ENCODE results near the gene DZIP3. TPM values are rescaled to one million over a fixed set of nuclear protein-coding genes. Genes with fewer than 3 reads are reported as not detected.

The DZIP3 gene, protein sequence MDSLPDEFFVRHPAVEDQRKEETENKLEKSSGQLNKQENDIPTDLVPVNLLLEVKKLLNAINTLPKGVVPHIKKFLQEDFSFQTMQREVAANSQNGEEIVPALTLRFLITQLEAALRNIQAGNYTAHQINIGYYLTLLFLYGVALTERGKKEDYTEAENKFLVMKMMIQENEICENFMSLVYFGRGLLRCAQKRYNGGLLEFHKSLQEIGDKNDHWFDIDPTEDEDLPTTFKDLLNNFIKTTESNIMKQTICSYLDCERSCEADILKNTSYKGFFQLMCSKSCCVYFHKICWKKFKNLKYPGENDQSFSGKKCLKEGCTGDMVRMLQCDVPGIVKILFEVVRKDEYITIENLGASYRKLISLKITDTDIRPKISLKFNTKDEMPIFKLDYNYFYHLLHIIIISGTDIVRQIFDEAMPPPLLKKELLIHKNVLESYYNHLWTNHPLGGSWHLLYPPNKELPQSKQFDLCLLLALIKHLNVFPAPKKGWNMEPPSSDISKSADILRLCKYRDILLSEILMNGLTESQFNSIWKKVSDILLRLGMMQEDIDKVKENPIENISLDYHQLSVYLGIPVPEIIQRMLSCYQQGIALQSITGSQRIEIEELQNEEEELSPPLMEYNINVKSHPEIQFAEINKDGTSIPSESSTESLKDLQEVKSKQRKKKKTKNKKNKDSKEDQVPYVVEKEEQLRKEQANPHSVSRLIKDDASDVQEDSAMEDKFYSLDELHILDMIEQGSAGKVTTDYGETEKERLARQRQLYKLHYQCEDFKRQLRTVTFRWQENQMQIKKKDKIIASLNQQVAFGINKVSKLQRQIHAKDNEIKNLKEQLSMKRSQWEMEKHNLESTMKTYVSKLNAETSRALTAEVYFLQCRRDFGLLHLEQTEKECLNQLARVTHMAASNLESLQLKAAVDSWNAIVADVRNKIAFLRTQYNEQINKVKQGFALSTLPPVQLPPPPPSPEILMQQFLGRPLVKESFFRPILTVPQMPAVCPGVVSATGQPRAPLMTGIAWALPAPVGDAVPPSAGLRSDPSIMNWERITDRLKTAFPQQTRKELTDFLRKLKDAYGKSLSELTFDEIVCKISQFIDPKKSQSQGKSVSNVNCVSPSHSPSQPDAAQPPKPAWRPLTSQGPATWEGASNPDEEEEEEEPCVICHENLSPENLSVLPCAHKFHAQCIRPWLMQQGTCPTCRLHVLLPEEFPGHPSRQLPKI
- total RNA-seq (10 to 100 TPM in 3 of 4 donors, 1 to 10 TPM in 1; 7.6 to 20.8 (median 13.4) TPM), polyA plus RNA-seq (1 to 10 TPM; 2.5 to 3.2 (median 2.9) TPM)
- long read RNA-seq, donor 1, partial matches to known transcripts: 5 of 10 reads
- long read RNA-seq, donor 1, other reads (novel, unspliced or antisense): 2 of 10 reads
- long read RNA-seq, donor 2, full-length matches to known transcripts: 2 of 13 reads
- long read RNA-seq, donor 2, partial matches to known transcripts: 6 of 13 reads
- long read RNA-seq, donor 2, other reads (novel, unspliced or antisense): 5 of 13 reads

DNA sequence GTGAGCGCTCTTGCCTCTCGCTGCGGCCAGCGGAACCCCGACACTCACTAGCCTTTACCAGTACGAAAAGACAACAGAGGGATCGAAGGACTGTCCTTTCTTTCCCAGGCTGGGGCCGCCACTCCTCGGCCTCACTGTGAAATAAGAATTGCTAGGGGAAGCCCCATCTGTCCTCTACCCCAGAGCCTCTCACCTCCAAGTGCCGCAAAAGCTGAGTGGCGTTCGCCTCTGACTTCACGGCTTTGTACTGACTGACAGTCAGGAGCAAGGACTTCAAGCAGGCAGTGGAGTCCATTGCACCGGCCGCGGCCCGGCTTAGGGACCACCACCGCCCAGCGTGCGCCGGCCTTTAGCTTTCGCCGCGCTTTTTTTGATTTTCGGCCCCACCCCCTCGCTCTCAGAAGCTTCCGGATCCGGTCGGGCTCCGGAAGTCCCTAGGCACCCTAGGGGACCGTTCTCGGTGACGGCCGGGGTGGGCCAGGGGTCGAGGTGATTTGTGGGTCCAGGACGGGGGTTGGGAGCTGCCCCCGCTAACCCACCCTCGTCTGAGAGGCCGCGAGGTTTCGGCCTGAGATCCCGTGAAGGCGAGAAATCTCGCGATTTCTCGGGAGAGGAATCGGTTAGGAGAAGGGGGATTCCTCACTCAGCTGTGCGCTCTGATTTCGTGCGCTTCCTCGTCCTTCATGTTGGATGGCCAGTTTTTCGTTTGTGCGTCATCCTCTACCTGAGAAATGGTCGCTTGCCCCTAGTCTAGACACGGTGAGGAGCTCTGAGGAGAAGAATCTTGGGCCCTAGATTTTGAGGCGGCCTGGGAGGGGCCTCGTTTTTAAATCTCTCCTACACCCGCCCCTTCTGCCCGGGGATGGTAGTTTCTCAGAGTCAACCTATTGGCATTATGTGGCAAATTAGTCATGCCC lies at the start of gene DZIP3, which contains the start of gene CIP2A:
DZIP3 (plus strand) TSS at position 642 of the 917 bp plus-strand sequence. CDS start 15,685 bp downstream, outside the sequence.
CIP2A (minus strand) TSS at position 358 of the 917 bp plus-strand sequence; CDS start at position 295, 63 bp downstream.
- peaks cover 10% of the 10 kb centered on the region for H3K4me1 ChIP-seq
- ATAC-seq (peak; percentile 89 to 99 (median 96)), DNase-seq (peak; percentile 89 to 94)
- no peaks in the 10 kb centered on the region for H3K36me3 ChIP-seq (ENCODE audit: insufficient read depth in 1 of 2, low read depth in 1 of 2)
- H3K4me3 ChIP-seq: peak within 1 kb of the TSS; percentile 87
- H3K9me3 ChIP-seq: no peaks in the 10 kb centered on the region
- intact Hi-C loops (cut with DNase I): no loop called here
- TF ChIP-seq, protein P1, sequence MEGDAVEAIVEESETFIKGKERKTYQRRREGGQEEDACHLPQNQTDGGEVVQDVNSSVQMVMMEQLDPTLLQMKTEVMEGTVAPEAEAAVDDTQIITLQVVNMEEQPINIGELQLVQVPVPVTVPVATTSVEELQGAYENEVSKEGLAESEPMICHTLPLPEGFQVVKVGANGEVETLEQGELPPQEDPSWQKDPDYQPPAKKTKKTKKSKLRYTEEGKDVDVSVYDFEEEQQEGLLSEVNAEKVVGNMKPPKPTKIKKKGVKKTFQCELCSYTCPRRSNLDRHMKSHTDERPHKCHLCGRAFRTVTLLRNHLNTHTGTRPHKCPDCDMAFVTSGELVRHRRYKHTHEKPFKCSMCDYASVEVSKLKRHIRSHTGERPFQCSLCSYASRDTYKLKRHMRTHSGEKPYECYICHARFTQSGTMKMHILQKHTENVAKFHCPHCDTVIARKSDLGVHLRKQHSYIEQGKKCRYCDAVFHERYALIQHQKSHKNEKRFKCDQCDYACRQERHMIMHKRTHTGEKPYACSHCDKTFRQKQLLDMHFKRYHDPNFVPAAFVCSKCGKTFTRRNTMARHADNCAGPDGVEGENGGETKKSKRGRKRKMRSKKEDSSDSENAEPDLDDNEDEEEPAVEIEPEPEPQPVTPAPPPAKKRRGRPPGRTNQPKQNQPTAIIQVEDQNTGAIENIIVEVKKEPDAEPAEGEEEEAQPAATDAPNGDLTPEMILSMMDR (IDR thresholded peaks at IDR 0.05): no peak
- WGBS, 3 donors: 0% methylated on average over 59 of the region's 59 CpGs
- no peaks in the 10 kb centered on the region for H3K27me3 ChIP-seq (ENCODE audit: insufficient read depth in 3 of 3, low read length in 2 of 3)
- H3K27ac ChIP-seq: peak within 1 kb of the TSS; percentile 93

DNA sequence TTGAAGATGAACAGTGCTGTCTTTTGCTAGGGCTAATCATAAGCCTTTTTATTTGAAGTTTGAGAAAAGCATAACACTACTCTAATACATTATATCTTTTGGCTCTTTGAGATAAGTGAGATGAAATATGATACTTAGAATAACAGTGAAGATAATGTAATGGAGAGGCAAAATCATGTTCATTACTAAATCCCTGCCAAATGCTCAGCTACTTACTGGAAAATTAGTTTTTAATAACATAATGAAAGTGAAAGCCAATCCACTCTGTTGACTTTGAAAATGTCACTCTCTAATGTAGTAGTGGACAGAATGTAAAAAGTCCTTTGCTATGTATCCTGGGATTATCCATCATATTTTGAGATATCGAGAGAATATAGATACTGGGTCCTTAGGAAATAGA lies 43.3 kb upstream of the DZIP3 start:
- Histone ChIP-seq H3K4me3 (no peak overlapping the region), H3K9me3 (no peaks in the 10 kb centered on the region), H3K36me3 (ENCODE audit: insufficient read depth in 1 of 2, low read depth in 1 of 2) (no peaks in the 10 kb centered on the region), H3K27ac (no peak overlapping the region), H3K27me3 (ENCODE audit: insufficient read depth in 3 of 3, low read length in 2 of 3) (no peaks in the 10 kb centered on the region), H3K4me1 (no peaks in the 10 kb centered on the region)
- intact Hi-C loops (cut with DNase I): no loop called here
- 79 to 93% (median 83%) methylated on average over 1 of the region's 1 CpG for WGBS, 3 donors
- ATAC-seq: no peak
- DNase-seq: no peak
- TF ChIP-seq, protein P1 (IDR thresholded peaks at IDR 0.05): no peak

DNA sequence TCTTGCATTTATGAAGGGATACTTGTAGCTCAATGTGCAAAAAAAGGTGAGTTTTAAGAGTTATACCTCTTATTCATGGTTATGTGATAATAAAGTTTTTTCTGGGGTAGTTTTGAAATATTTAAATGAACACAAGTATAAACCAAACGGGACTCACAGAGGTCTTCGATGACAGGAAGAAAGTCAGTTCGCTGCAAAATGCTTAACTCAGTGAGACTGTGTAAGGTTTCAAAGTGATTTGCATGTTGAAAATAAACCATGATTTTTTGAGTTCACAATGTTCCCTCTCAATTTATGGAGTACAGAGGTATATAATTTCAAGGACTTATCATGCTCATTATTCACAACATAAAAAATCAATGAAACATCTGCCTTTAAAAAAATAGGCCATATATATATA lies 42.8 kb upstream of the DZIP3 start:
- Histone ChIP-seq H3K4me1 (no peaks in the 10 kb centered on the region), H3K27me3 (ENCODE audit: insufficient read depth in 3 of 3, low read length in 2 of 3) (no peaks in the 10 kb centered on the region), H3K4me3 (no peak overlapping the region), H3K9me3 (no peaks in the 10 kb centered on the region), H3K36me3 (ENCODE audit: insufficient read depth in 1 of 2, low read depth in 1 of 2) (no peaks in the 10 kb centered on the region), H3K27ac (no peak overlapping the region)
- TF ChIP-seq, protein P1 (IDR thresholded peaks at IDR 0.05): no peak
- ATAC-seq: no peak
- DNase-seq: no peak
- intact Hi-C loops (cut with DNase I): no loop called here
- 71 to 80% (median 76%) methylated on average over 3 of the region's 3 CpGs for WGBS, 3 donors
